H1 (cell line): ENCODE data around the gene ZBTB16. TPM values are rescaled to one million over a fixed set of nuclear protein-coding genes. Genes with fewer than 3 reads are reported as not detected.

Experiments
- CTCF ChIA-PET: fragments of 300-600 bp; sonication (Branson Sonifier 250); formaldehyde crosslinking; loops from one replicate; lab custom pipeline; 2021; ENCODE audit not compliant: partially characterized antibody; lab: Charles Lee
- POLR2A ChIA-PET: fragments of 300-600 bp; sonication (Branson Sonifier 250); formaldehyde crosslinking; loops from one replicate; lab custom pipeline; 2021; ENCODE audit warnings: inconsistent platforms; ENCODE audit not compliant: partially characterized antibody; lab: Charles Lee
- DNase-seq, 2 experiments: peaks; one replicate each; pipeline versions ENCODE4 v3.0.0 to v3.0.0-alpha.2; 2010 to 2022; ENCODE audit warnings: low spot score in 2 of 2, low read depth in 1 of 2, mixed read lengths in 1 of 2
- FAIRE-seq: peaks from 2 replicates; lab custom pipeline; 2011; peaks lifted over from hg19 to GRCh38; lab: Jason Lieb, UNC
- H2AFZ ChIP-seq: 2 replicates; pipeline ENCODE4 v1.8.1; 2012; ENCODE audit warnings: low read length, inconsistent platforms
- H2AK5ac ChIP-seq: 2 replicates; pipeline ENCODE4 v1.6.1; 2013; ENCODE audit warnings: low read depth, low read length
- H2BK120ac ChIP-seq: replicated peaks from 2 replicates; pipeline ENCODE3; 2013; ENCODE audit warnings: low read depth, low read length, inconsistent platforms
- H2BK12ac ChIP-seq: 2 replicates; pipeline ENCODE4 v1.6.1; 2013; ENCODE audit warnings: low read depth, low read length
- H2BK15ac ChIP-seq: 2 replicates; pipeline ENCODE4 v1.6.1; 2013; ENCODE audit warnings: low read length
- H2BK20ac ChIP-seq: 2 replicates; pipeline ENCODE4 v1.6.1; 2013; ENCODE audit warnings: low read length
- H2BK5ac ChIP-seq: 2 replicates; pipeline ENCODE4 v1.6.1; 2013; ENCODE audit warnings: low read depth, low read length
- H3K14ac ChIP-seq: 2 replicates; pipeline ENCODE4 v1.6.1; 2013; ENCODE audit warnings: inconsistent platforms; ENCODE audit not compliant: insufficient read length
- H3K18ac ChIP-seq: 2 replicates; pipeline ENCODE4 v1.6.1; 2013; ENCODE audit warnings: low read length; ENCODE audit errors: extremely low read depth
- H3K23ac ChIP-seq: 2 replicates; pipeline ENCODE4 v1.6.1; 2013; ENCODE audit warnings: inconsistent platforms; ENCODE audit not compliant: insufficient read length
- H3K23me2 ChIP-seq: 2 replicates; pipeline ENCODE4 v1.6.1; 2013; ENCODE audit warnings: low read depth, low read length
- H3K27ac ChIP-seq: 2 replicates; pipeline ENCODE4 v1.6.1; 2011; ENCODE audit warnings: low read depth, low read length, inconsistent platforms
- H3K27me3 ChIP-seq, 4 experiments: replicated peaks in 1 of 4; 1 replicate in 1 of 4; 2 replicates in 3 of 4; pipeline versions ENCODE4 v1.6.1 to v1.8.1; 2011 to 2013; ENCODE audit warnings: low read length in 3 of 4, mild to moderate bottlenecking in 3 of 4, inconsistent platforms in 2 of 4, mixed read lengths in 2 of 4, moderate library complexity in 1 of 4; ENCODE audit not compliant: control insufficient read depth in 3 of 4, insufficient read depth in 3 of 4; ENCODE audit errors: extremely low read depth in 1 of 4
- H3K36me3 ChIP-seq, 4 experiments: 2 replicates each; pipeline versions ENCODE4 v1.6.1 to v1.8.1; 2011 to 2013; ENCODE audit warnings: mild to moderate bottlenecking in 4 of 4, low read length in 3 of 4, moderate library complexity in 2 of 4, control low read depth in 1 of 4, inconsistent platforms in 1 of 4; ENCODE audit not compliant: insufficient read depth in 4 of 4, control insufficient read depth in 2 of 4
- H3K4ac ChIP-seq: replicated peaks from 2 replicates; pipeline ENCODE3; 2013; ENCODE audit warnings: low read length, low read depth, mixed read lengths, inconsistent platforms; ENCODE audit not compliant: insufficient read length
- H3K4me1 ChIP-seq, 4 experiments: replicated peaks in 1 of 4; 1 replicate in 1 of 4; 2 replicates in 3 of 4; pipeline versions ENCODE4 v1.6.1 to v1.8.1; 2011 to 2013; ENCODE audit warnings: low read length in 3 of 4, inconsistent platforms in 2 of 4, mixed read lengths in 1 of 4; ENCODE audit not compliant: insufficient read depth in 4 of 4, control insufficient read depth in 3 of 4
- H3K4me2 ChIP-seq, 2 experiments: 2 replicates each; pipeline versions ENCODE4 v1.6.1 to v1.8.1; 2011 to 2013; ENCODE audit warnings: low read depth in 2 of 2, low read length in 2 of 2, control low read depth in 1 of 2, inconsistent platforms in 1 of 2, mild to moderate bottlenecking in 1 of 2; ENCODE audit not compliant: insufficient read depth in 1 of 2
- H3K4me3 ChIP-seq, 4 experiments: fragments of 200-600, 300-600 bp in 1 of 4; sonication (generic), shearing (Covaris generic), sonication (Bioruptor Twin) in 1 of 4; 2 replicates each; pipeline versions ENCODE4 v1.5.1 to v1.8.1; 2011 to 2016; ENCODE audit warnings: low read length in 4 of 4, low read depth in 3 of 4, control low read depth in 2 of 4, inconsistent platforms in 2 of 4, mild to moderate bottlenecking in 2 of 4, mixed read lengths in 1 of 4, moderate library complexity in 1 of 4; ENCODE audit not compliant: insufficient read depth in 2 of 4; ENCODE audit errors: extremely low read depth in 1 of 4
- H3K56ac ChIP-seq: replicated peaks from 2 replicates; pipeline ENCODE3; 2013; ENCODE audit warnings: low read depth, mild to moderate bottlenecking, mixed read lengths, low read length, inconsistent platforms; ENCODE audit not compliant: insufficient read length
- H3K79me1 ChIP-seq: 2 replicates; pipeline ENCODE4 v1.6.1; 2013; ENCODE audit warnings: low read depth, low read length, control low read depth
- H3K79me2 ChIP-seq, 2 experiments: 2 replicates each; pipeline versions ENCODE4 v1.6.1 to v1.8.1; 2012 to 2013; ENCODE audit warnings: low read length in 2 of 2, mild to moderate bottlenecking in 2 of 2, inconsistent platforms in 1 of 2; ENCODE audit not compliant: insufficient read depth in 2 of 2, control insufficient read depth in 1 of 2
- H3K9ac ChIP-seq, 4 experiments: replicated peaks in 1 of 4; 1 replicate in 1 of 4; 2 replicates in 3 of 4; pipeline versions ENCODE4 v1.6.1 to v1.8.1; 2011 to 2013; ENCODE audit warnings: low read depth in 3 of 4, low read length in 3 of 4, control low read depth in 2 of 4, mild to moderate bottlenecking in 2 of 4, moderate library complexity in 2 of 4, inconsistent platforms in 1 of 4; ENCODE audit errors: extremely low read depth in 1 of 4
- H3K9me3 ChIP-seq, 2 experiments: 2 replicates each; pipeline versions ENCODE4 v1.6.1 to v1.8.1; 2012 to 2013; ENCODE audit warnings: mild to moderate bottlenecking in 2 of 2, moderate library complexity in 2 of 2, control low read depth in 1 of 2, inconsistent platforms in 1 of 2, low read depth in 1 of 2, low read length in 1 of 2, mixed read lengths in 1 of 2; ENCODE audit not compliant: insufficient read depth in 2 of 2
- H4K20me1 ChIP-seq, 2 experiments: replicated peaks in 1 of 2; 2 replicates each; pipeline versions ENCODE3 to v1.8.1; 2011 to 2013; ENCODE audit warnings: inconsistent platforms in 2 of 2, low read length in 2 of 2, mild to moderate bottlenecking in 1 of 2; ENCODE audit not compliant: insufficient read depth in 2 of 2, control insufficient read depth in 1 of 2
- H4K5ac ChIP-seq: 2 replicates; pipeline ENCODE4 v1.6.1; 2013; ENCODE audit warnings: low read length, low read depth, mixed read lengths, inconsistent platforms; ENCODE audit not compliant: insufficient read length
- H4K8ac ChIP-seq: 2 replicates; pipeline ENCODE4 v1.8.0; 2013; ENCODE audit warnings: mild to moderate bottlenecking, moderate library complexity, low read length, inconsistent platforms; ENCODE audit not compliant: insufficient read depth; ENCODE audit errors: extremely low read depth
- H4K91ac ChIP-seq: replicated peaks from 2 replicates; pipeline ENCODE3; 2013; ENCODE audit warnings: low read length, mixed read lengths, inconsistent platforms; ENCODE audit not compliant: insufficient read length
- BCL11A ChIP-seq, 2 experiments: IDR thresholded peaks; one replicate each; pipeline ENCODE4 v1.6.1; 2011; ENCODE audit warnings: low read depth in 2 of 2, low read length in 2 of 2, mild to moderate bottlenecking in 2 of 2
- CBX5 ChIP-seq: fragments of 300-800, 300-1000 bp; sonication (generic); IDR thresholded peaks from 2 replicates; pipeline ENCODE4 v1.7.1; 2016; ENCODE audit warnings: antibody characterized with exemption, low read length, low read depth
- CEBPB ChIP-seq: IDR thresholded peaks from 2 replicates; pipeline ENCODE4 v1.6.1; 2012; ENCODE audit warnings: low read depth, low read length
- CTBP2 ChIP-seq: IDR thresholded peaks from 2 replicates; pipeline ENCODE4 v1.7.0; 2011; ENCODE audit warnings: borderline replicate concordance, mild to moderate bottlenecking, moderate library complexity, mixed read lengths, low read length; ENCODE audit not compliant: insufficient read depth, insufficient read length
- EGR1 ChIP-seq: IDR thresholded peaks from 2 replicates; pipeline ENCODE4 v1.6.1; 2011; ENCODE audit warnings: low read depth, low read length, borderline replicate concordance
- GABPA ChIP-seq: IDR thresholded peaks from 2 replicates; pipeline ENCODE4 v1.6.1; 2011; ENCODE audit warnings: mild to moderate bottlenecking, low read length, moderate library complexity, borderline replicate concordance; ENCODE audit not compliant: insufficient read depth
- NRF1 ChIP-seq: IDR thresholded peaks from 2 replicates; pipeline ENCODE4 v1.6.1; 2011; ENCODE audit warnings: mild to moderate bottlenecking, low read depth, low read length, improper control_type of control experiment
- POLR2A ChIP-seq, 2 experiments: IDR thresholded peaks; 1 replicate in 1 of 2; 2 replicates in 1 of 2; pipeline ENCODE4 v1.6.1; 2011; ENCODE audit warnings: low read depth in 2 of 2, low read length in 2 of 2, mild to moderate bottlenecking in 2 of 2; ENCODE audit errors: control extremely low read depth in 1 of 2
- RFX5 ChIP-seq: IDR thresholded peaks from 2 replicates; pipeline ENCODE4 v1.6.1; 2011; ENCODE audit warnings: low read depth, low read length, improper control_type of control experiment, borderline replicate concordance
- SP4 ChIP-seq: IDR thresholded peaks from 2 replicates; pipeline ENCODE4 v1.6.1; 2012; ENCODE audit warnings: low read length, inconsistent platforms
- TAF7 ChIP-seq: optimal IDR thresholded peaks from 2 replicates; pipeline ENCODE3; 2011; ENCODE audit warnings: low read depth, mild to moderate bottlenecking, inconsistent platforms, low read length, moderate library complexity, borderline replicate concordance
- TEAD4 ChIP-seq: IDR thresholded peaks from 2 replicates; pipeline ENCODE4 v1.6.1; 2012; ENCODE audit warnings: low read depth, low read length, inconsistent platforms, mixed read lengths
- USF2 ChIP-seq: IDR thresholded peaks from 2 replicates; pipeline ENCODE4 v1.6.1; 2011; ENCODE audit warnings: low read length, improper control_type of control experiment
- WGBS, 2 experiments: shearing (Covaris generic) in 1 of 2; methylation state at CpG; one replicate each; pipeline versions ENCODE4 v1.1.6 to v1.1.7; 2013 to 2015; ENCODE audit warnings: low lambda C conversion rate in 2 of 2, mixed read lengths in 2 of 2, inconsistent platforms in 1 of 2, low coverage in 1 of 2, missing lambda C conversion rate in 1 of 2; ENCODE audit not compliant: insufficient replicate concordance in 2 of 2, insufficient coverage in 1 of 2, insufficient read length in 1 of 2; ENCODE audit errors: extremely low coverage in 1 of 2, missing lambda C conversion rate in 1 of 2; 5-methylcytosine and 5-hydroxymethylcytosine counted together
- polyA plus RNA-seq, 7 experiments: library from polyadenylated mRNA; depleted of rRNA in 3 of 7; stranded (reverse) in 5 of 7; unstranded in 2 of 7; fragments of >200 nt in 5 of 7; fragments of 200-250 nt in 2 of 7; gene quantifications; 1 replicate in 5 of 7; 2 replicates in 1 of 7; 4 replicates in 1 of 7; pipeline versions ENCODE4 v1.2.1 to v1.2.3, GENCODE V29; 2011 to 2013; ENCODE audit warnings: missing spikeins in 2 of 7, mixed read lengths in 2 of 7
- total RNA-seq: library from RNA; stranded (reverse); fragmentation: NEBNext Ultra II Directional; extraction: Animal tissue kit (Norgen Biotek cat#: 25700); gene quantifications from 2 replicates; pipeline ENCODE4 v1.2.1, GENCODE V29; 2021

The ZBTB16 gene
- total and polyA plus RNA-seq, 2 of the 8 experiments (the other 6 are each of a cell fraction or from before 2014, with no cell fraction given), result 0.12 to 0.61 TPM

- Histone ChIP-seq H3K18ac (no peak overlapping the region), H3K4me3 (no peak overlapping the region), H3K9ac (no peak overlapping the region), H3K4me1 (no peaks in the 10 kb centered on the region), H2AK5ac (no peak overlapping the region; the same call in 1 of the 2 replicates), H3K79me1 (no peaks in the 10 kb centered on the region), H4K5ac (no peak overlapping the region), H2BK120ac (no peak overlapping the region), H2BK5ac (no peak overlapping the region), H4K8ac (no peak overlapping the region), H3K27ac (no peak overlapping the region), H3K36me3 (no peaks in the 10 kb centered on the region), H3K4me2 (no peak overlapping the region), H3K79me2 (no peaks in the 10 kb centered on the region), H2BK12ac (no peak overlapping the region), H2BK20ac (no peak overlapping the region), H3K23ac (no peak overlapping the region), H3K4ac (no peak overlapping the region), H3K9me3 (no peaks in the 10 kb centered on the region), H2BK15ac (no peak overlapping the region), H4K20me1 (no peaks in the 10 kb centered on the region), H3K14ac (no peak overlapping the region), H2AFZ (no peak overlapping the region), H3K56ac (no peak overlapping the region), H3K23me2 (peaks cover 2% of the 10 kb centered on the region; the same call in 1 of the 2 replicates), H4K91ac (no peak overlapping the region), H3K27me3 (peaks cover 0 to 3% (median 0%) of the 10 kb centered on the region in 4 experiments; a peak in 2 of 7 replicates)
- FAIRE-seq (no peak), DNase-seq (no peak)
- TF ChIP-seq CTBP2, result no peak
- no peak for TF ChIP-seq TAF7
- TF ChIP-seq BCL11A (IDR thresholded peaks at IDR 0.05; ENCODE audit: low read depth in 2 of 2, low read length in 2 of 2), result no peak
- TF ChIP-seq TEAD4, result no peak
- TF ChIP-seq EGR1, result no peak
- TF ChIP-seq RFX5, result no peak
- no peak for TF ChIP-seq CBX5
- TF ChIP-seq GABPA, result no peak
- TF ChIP-seq POLR2A (IDR thresholded peaks at IDR 0.05; ENCODE audit: control extremely low read depth in 1 of 2, low read depth in 2 of 2, low read length in 2 of 2), result no peak
- TF ChIP-seq SP4, result no peak
- TF ChIP-seq USF2, result no peak
- TF ChIP-seq NRF1, result no peak
- no peak for TF ChIP-seq CEBPB
- WGBS, 2 experiments, result 89% methylated on average over 11 of the region's 11 CpGs; no CpG with 5 or more reads in 1 of the 2 experiments
- ChIA-PET POLR2A (no interaction called here), CTCF (interaction anchor here (0.6 to 9.9 kb wide), 29 partner anchors 10 to 235 kb away, joined by 3 to 183 read pairs (median 4); no protein-coding TSS in a partner anchor)
Measured at GRCh38 chr11:114034956-114035355, 24.6 kb upstream of the ZBTB16 start.
